K562 (cell line): ENCODE data around the gene KCNA2. TPM values are rescaled to one million over a fixed set of nuclear protein-coding genes. Genes with fewer than 3 reads are reported as not detected.

Experiments
- CUX1 ChIP-seq: fragments of 200-800 bp; sonication (Bioruptor generic); IDR thresholded peaks from 2 replicates; pipeline ENCODE4 v1.6.1; 2016; ENCODE audit warnings: missing genetic modification characterization, missing compliant biosample characterization
- E2F3 ChIP-seq: fragments of 250-450 bp; sonication (Bioruptor Pico); IDR thresholded peaks from 2 replicates; pipeline ENCODE4 v1.4.0; 2020; ENCODE audit warnings: mild to moderate bottlenecking
- GTF2F1 ChIP-seq: IDR thresholded peaks from 2 replicates; pipeline ENCODE4 v1.6.1; 2011; ENCODE audit warnings: low read depth, low read length, improper control_type of control experiment
- JUN ChIP-seq, 2 experiments: sonication (generic) in 1 of 2; formaldehyde crosslinking in 1 of 2; IDR thresholded peaks; 2 replicates each; pipeline versions ENCODE4 v1.6.1 to v1.8.0; 2012 to 2022; ENCODE audit warnings: borderline replicate concordance in 2 of 2, mild to moderate bottlenecking in 2 of 2, improper control_type of control experiment in 1 of 2, low read depth in 1 of 2, low read length in 1 of 2, missing genetic modification reagents in 1 of 2
- NCOA1 ChIP-seq: fragments of 450-650 bp; IDR thresholded peaks from 2 replicates; pipeline ENCODE4 v1.6.1; 2016; ENCODE audit warnings: low read depth
- PML ChIP-seq: IDR thresholded peaks from 2 replicates; pipeline ENCODE4 v1.6.1; 2012; ENCODE audit warnings: low read length, inconsistent platforms
- RBBP5 ChIP-seq: fragments of 200-600 bp; sonication (generic); IDR thresholded peaks from 2 replicates; pipeline ENCODE4 v1.6.1; 2012; ENCODE audit warnings: borderline replicate concordance, mild to moderate bottlenecking, low read length, control low read depth, inconsistent platforms; ENCODE audit not compliant: insufficient read depth, poor library complexity, severe bottlenecking
- TFE3 ChIP-seq: fragments of 450-650 bp; formaldehyde crosslinking; IDR thresholded peaks from 2 replicates; pipeline ENCODE4 v1.4.0; 2020; ENCODE audit warnings: mild to moderate bottlenecking, mixed read lengths
- TGIF2 ChIP-seq: sonication (generic); formaldehyde crosslinking; IDR thresholded peaks from 2 replicates; pipeline ENCODE4 v1.8.1; 2022; ENCODE audit warnings: mild to moderate bottlenecking, missing genetic modification reagents, moderate library complexity
- THRAP3 ChIP-seq: fragments of 450-650 bp; IDR thresholded peaks from 2 replicates; pipeline ENCODE4 v1.6.1; 2016; ENCODE audit warnings: mild to moderate bottlenecking, inconsistent platforms, borderline replicate concordance
- XRCC4 ChIP-seq: IDR thresholded peaks from one replicate; pipeline ENCODE4 v1.6.1; 2011; ENCODE audit not compliant: insufficient read depth, insufficient read length; ENCODE audit errors: extremely low read depth
- YY1 ChIP-seq, 3 experiments: IDR thresholded peaks; 2 replicates each; pipeline ENCODE4 v1.6.1; 2011; ENCODE audit warnings: low read length in 2 of 3, mild to moderate bottlenecking in 2 of 3, moderate library complexity in 2 of 3, borderline replicate concordance in 1 of 3, control low read depth in 1 of 3, low read depth in 1 of 3; ENCODE audit not compliant: insufficient read depth in 3 of 3, insufficient replicate concordance in 2 of 3, control insufficient read depth in 1 of 3, insufficient read length in 1 of 3; ENCODE audit errors: extremely low read depth in 1 of 3
- ZBTB17 ChIP-seq: fragments of 450-650 bp; formaldehyde crosslinking; IDR thresholded peaks from 2 replicates; pipeline ENCODE4 v1.4.0; 2020; ENCODE audit warnings: mild to moderate bottlenecking
- ZNF280B ChIP-seq: fragments of 250-450 bp; sonication (Bioruptor Pico); IDR thresholded peaks from 2 replicates; pipeline ENCODE4 v1.5.1; 2021; ENCODE audit warnings: mild to moderate bottlenecking
- ZNF655 ChIP-seq: fragments of 250-450 bp; sonication (Bioruptor Pico); IDR thresholded peaks from 2 replicates; pipeline ENCODE4 v1.5.0; 2021
- polyA plus RNA-seq, 8 experiments: library from polyadenylated mRNA; depleted of rRNA in 4 of 8; stranded (reverse) in 5 of 8; unstranded in 3 of 8; fragments of >200 nt; fragmentation: Nextera tagmentation in 2 of 8; fragmentation: Illumina TruSeq in 1 of 8; extraction: Ambion mirVana in 2 of 8; extraction: Trizol in 1 of 8; gene quantifications; 2 replicates each; pipeline versions ENCODE4 v1.2.1 to v1.2.3, GENCODE V29; 2011 to 2014; ENCODE audit warnings: inconsistent platforms in 1 of 8, missing spikeins in 1 of 8
- total RNA-seq, 7 experiments: library from RNA; depleted of rRNA in 6 of 7; stranded (reverse); fragments of >200 nt in 6 of 7; fragmentation: Illumina TruSeq in 2 of 7; extraction: Trizol in 2 of 7; gene quantifications; 2 replicates each; pipeline versions ENCODE4 v1.2.1 to v1.2.3, GENCODE V29; 2011 to 2021; ENCODE audit warnings: low replicate concordance in 1 of 7

The KCNA2 gene
- total and polyA plus RNA-seq, 9 of the 15 experiments (the other 6 are each of a cell fraction or from before 2014, with no cell fraction given): not detected

GRCh38 chr1:110619412-110620249 is 13.5 kb upstream of the KCNA2 start (continued):
- no peak for TF ChIP-seq CUX1 (CRISPR knock-in tag)
- no peak for TF ChIP-seq ZNF280B (CRISPR knock-in tag)
- TF ChIP-seq ZBTB17 (CRISPR knock-in tag): no peak
- no peak for TF ChIP-seq THRAP3
- no peak for TF ChIP-seq XRCC4
- no peak for TF ChIP-seq TFE3 (CRISPR knock-in tag)
- no peak for TF ChIP-seq PML
- TF ChIP-seq GTF2F1: no peak
- TF ChIP-seq ZNF655 (CRISPR knock-in tag): no peak
- TF ChIP-seq RBBP5: no peak
- TF ChIP-seq NCOA1: no peak
- no peak for TF ChIP-seq E2F3 (CRISPR knock-in tag)
- TF ChIP-seq JUN (IDR thresholded peaks at IDR 0.05; ENCODE audit: borderline replicate concordance, low read depth, low read length): peak; percentile 25; the same call in 1 of the 2 replicates
- no peak for TF ChIP-seq JUN (CRISPR knock-in tag; IDR thresholded peaks at IDR 0.05; ENCODE audit: borderline replicate concordance)
- TF ChIP-seq YY1 (IDR thresholded peaks at IDR 0.05; ENCODE audit: borderline replicate concordance in 1 of 3, control insufficient read depth in 1 of 3, extremely low read depth in 1 of 3, insufficient read depth in 3 of 3, insufficient read length in 1 of 3, insufficient replicate concordance in 2 of 3, low read depth in 1 of 3, low read length in 2 of 3): peak in 2 of 3 experiments; percentile 25 to 68
- TF ChIP-seq TGIF2 (CRISPR knock-in tag): no peak
